ENCODE data around the gene RFX5. TPM values are rescaled to one million over a fixed set of nuclear protein-coding genes. Genes with fewer than 3 reads are reported as not detected.
"Not testable (repeated sequence)": the region's sequence is repeated elsewhere in the genome, so short reads cannot be mapped to it uniquely, and the experiment has no call there.

Gene RFX5
- total RNA-seq, 1 experiment from 2014 or later: 34.1 TPM

DNA sequence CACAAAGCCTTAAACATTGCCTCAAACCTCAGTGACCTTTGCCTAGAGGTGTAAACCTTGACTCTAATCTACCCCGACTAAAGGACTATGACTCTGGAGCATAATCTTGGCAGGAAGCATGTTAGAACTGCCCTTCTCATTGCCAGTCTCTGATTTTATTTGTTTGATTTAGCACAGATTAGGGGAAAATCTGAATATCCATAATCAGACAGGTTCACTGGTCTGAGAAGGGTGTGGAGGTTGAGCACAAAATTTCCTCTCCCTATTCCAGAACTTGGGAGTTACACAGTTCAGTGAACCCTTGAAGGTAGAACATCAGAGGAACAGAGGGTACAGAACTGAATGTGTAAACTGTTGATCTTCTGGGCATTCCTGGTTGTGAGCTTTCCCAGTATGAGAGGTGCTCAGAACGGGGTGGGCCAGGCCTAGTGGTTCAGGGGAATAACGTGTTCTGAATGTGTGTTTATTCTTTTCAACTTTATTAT lies 44.1 kb upstream of the RFX5 start:
- no peaks in the 10 kb centered on the region for H3K27me3 ChIP-seq (ENCODE audit: low read length)
- POLR2A ChIA-PET (ENCODE audit: unreplicated experiment): no interaction called here

DNA sequence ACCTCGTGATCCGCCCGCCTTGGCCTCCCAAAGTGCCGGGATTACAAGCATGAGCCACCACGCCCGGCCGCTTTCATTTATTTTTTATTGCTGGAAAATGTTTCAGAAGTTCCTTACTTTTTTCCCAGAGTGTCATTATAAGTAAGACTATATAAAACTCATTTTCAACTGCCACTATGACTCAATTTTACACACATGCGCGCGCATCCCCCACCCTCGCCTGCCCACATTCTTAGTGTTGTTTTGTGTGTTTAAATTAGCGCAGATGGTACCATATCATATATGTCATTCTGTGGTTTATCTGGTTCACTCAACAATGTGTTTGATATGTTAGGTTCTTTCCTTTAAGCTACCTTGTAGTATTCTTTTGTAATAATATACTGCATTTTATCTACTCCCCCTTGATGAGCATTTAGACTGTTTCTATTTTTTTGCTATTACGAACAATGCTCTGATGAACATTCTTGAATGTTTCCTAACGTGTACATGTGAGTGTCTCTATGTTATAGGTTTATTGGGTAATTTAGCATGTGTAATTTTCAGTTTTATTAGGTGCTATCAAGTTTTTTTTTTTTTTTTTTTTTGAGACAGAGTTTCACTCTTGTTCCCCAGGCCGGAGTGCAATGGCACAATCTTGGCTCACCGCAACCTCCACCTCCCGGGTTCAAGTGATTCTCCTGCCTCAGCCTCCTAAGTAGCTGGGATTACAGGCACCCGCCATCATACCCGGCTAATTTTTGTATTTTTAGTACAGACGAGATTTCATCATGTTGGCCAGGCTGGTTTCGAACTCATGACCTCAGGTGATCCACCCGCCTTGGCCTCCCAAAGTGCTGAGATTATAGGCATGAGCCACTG lies 43.4 kb upstream of the RFX5 start:
- BruUV-seq (replicated peaks); H3K9me3 ChIP-seq (ENCODE audit: low read length); ATAC-seq; H3K4me2 ChIP-seq (ENCODE audit: low read length); H3K9me2 ChIP-seq (replicated peaks; ENCODE audit: low read length); H3K4me3 ChIP-seq (ENCODE audit: low read length); H2AFZ ChIP-seq (ENCODE audit: low read length); H4K20me1 ChIP-seq (ENCODE audit: low read length); H3K36me3 ChIP-seq (ENCODE audit: low read depth, low read length); H3K27ac ChIP-seq (ENCODE audit: low read length); H3F3A ChIP-seq (ENCODE audit: low read length, unreplicated experiment); DNase-seq; H3K4me1 ChIP-seq (ENCODE audit: insufficient read depth, low read length); H3K27me3 ChIP-seq (ENCODE audit: low read length); H3K79me2 ChIP-seq (ENCODE audit: low read length); CTCF ChIA-PET; intact Hi-C loops (cut with micrococcal nuclease); POLR2A ChIA-PET (ENCODE audit: unreplicated experiment); H3K9ac ChIP-seq (ENCODE audit: low read length): not testable (repeated sequence)

More for the DNA sequence above, 44.1 kb upstream of the RFX5 start:
- no peak overlapping the region for H3K4me3 ChIP-seq (ENCODE audit: low read length)
- H2AFZ ChIP-seq (ENCODE audit: low read length): no peak overlapping the region
- no peaks in the 10 kb centered on the region for H3K36me3 ChIP-seq (ENCODE audit: low read depth, low read length)
- H3K9me2 ChIP-seq (replicated peaks; ENCODE audit: low read length): no peaks in the 10 kb centered on the region
- no peaks in the 10 kb centered on the region for H3K9me3 ChIP-seq (ENCODE audit: low read length)
- no peak overlapping the region for H3K4me2 ChIP-seq (ENCODE audit: low read length)
- no TSS peak for BruUV-seq (replicated peaks)
- H4K20me1 ChIP-seq (ENCODE audit: low read length): no peaks in the 10 kb centered on the region
- DNase-seq (no peak), ATAC-seq (no peak)
- no peaks in the 10 kb centered on the region for H3F3A ChIP-seq (ENCODE audit: low read length, unreplicated experiment)
- H3K79me2 ChIP-seq (ENCODE audit: low read length): no peaks in the 10 kb centered on the region
- no peak overlapping the region for H3K9ac ChIP-seq (ENCODE audit: low read length)
- intact Hi-C loops (cut with micrococcal nuclease): no loop called here
- no peak overlapping the region for H3K27ac ChIP-seq (ENCODE audit: low read length)
- CTCF ChIA-PET: no interaction called here
- no peak for TF ChIP-seq EZH2 (IDR thresholded peaks at IDR 0.05; ENCODE audit: low read length, unreplicated experiment)
- TF ChIP-seq, protein P1, sequence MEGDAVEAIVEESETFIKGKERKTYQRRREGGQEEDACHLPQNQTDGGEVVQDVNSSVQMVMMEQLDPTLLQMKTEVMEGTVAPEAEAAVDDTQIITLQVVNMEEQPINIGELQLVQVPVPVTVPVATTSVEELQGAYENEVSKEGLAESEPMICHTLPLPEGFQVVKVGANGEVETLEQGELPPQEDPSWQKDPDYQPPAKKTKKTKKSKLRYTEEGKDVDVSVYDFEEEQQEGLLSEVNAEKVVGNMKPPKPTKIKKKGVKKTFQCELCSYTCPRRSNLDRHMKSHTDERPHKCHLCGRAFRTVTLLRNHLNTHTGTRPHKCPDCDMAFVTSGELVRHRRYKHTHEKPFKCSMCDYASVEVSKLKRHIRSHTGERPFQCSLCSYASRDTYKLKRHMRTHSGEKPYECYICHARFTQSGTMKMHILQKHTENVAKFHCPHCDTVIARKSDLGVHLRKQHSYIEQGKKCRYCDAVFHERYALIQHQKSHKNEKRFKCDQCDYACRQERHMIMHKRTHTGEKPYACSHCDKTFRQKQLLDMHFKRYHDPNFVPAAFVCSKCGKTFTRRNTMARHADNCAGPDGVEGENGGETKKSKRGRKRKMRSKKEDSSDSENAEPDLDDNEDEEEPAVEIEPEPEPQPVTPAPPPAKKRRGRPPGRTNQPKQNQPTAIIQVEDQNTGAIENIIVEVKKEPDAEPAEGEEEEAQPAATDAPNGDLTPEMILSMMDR (conservative IDR thresholded peaks at IDR 0.05; ENCODE audit: low read depth, low read length): no peak
- TF ChIP-seq EZH2phosphoT487 (IDR thresholded peaks at IDR 0.05; ENCODE audit: borderline replicate concordance, low read length): no peak
- no peaks in the 10 kb centered on the region for H3K4me1 ChIP-seq (ENCODE audit: insufficient read depth, low read length)

DNA sequence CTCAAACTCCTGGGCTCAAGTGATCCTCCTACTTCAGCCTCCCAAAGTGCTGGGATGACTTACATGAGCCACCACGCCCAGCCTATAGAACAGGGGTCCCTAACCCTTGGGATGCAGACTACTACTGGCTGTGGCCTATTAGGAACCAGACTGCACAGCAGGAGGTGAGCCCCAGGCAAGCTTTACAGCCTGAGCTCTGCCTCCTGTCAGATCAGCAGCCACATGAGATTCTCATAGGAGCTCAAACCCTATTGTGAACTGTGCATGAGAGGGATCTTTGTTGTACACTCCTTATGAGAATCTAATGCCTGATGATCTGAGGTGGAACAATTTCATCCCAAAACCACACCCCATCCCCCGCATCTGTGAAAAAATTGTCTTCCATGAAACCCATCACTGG lies 39.0 kb upstream of the RFX5 start:
- no peak for ATAC-seq
- no peaks in the 10 kb centered on the region for H4K20me1 ChIP-seq (ENCODE audit: low read length)
- BruUV-seq (replicated peaks): no TSS peak
- no peaks in the 10 kb centered on the region for H3K27me3 ChIP-seq (ENCODE audit: low read length)
- ChIA-PET POLR2A (ENCODE audit: unreplicated experiment) (interaction anchor here (0.7 kb wide), 1 partner anchor 379 kb away, joined by 6 read pairs; no protein-coding TSS in a partner anchor), CTCF (no interaction called here)
- intact Hi-C loops (cut with micrococcal nuclease): no loop called here
- H3K9me2 ChIP-seq (replicated peaks; ENCODE audit: low read length): no peaks in the 10 kb centered on the region
- H3K4me3 ChIP-seq (ENCODE audit: low read length): no peak overlapping the region
- DNase-seq: no peak
- no peaks in the 10 kb centered on the region for H3K4me1 ChIP-seq (ENCODE audit: insufficient read depth, low read length)
- H3K9me3 ChIP-seq (ENCODE audit: low read length): no peaks in the 10 kb centered on the region
- H3K36me3 ChIP-seq (ENCODE audit: low read depth, low read length): no peaks in the 10 kb centered on the region
- H3F3A ChIP-seq (ENCODE audit: low read length, unreplicated experiment): no peaks in the 10 kb centered on the region
- H3K4me2 ChIP-seq (ENCODE audit: low read length): no peak overlapping the region
- H3K79me2 ChIP-seq (ENCODE audit: low read length): no peaks in the 10 kb centered on the region
- TF ChIP-seq EZH2 (IDR thresholded peaks at IDR 0.05; ENCODE audit: low read length, unreplicated experiment) (no peak), EZH2phosphoT487 (IDR thresholded peaks at IDR 0.05; ENCODE audit: borderline replicate concordance, low read length) (no peak)
- no peak overlapping the region for H2AFZ ChIP-seq (ENCODE audit: low read length)
- no peak overlapping the region for H3K9ac ChIP-seq (ENCODE audit: low read length)
- no peak overlapping the region for H3K27ac ChIP-seq (ENCODE audit: low read length)

All from PC-3 (cell line).